SH-SY5Y (cell line): Measurements from ENCODE around the gene LTB.

Source experiments
- GATA2 ChIP-seq: IDR thresholded peaks from 2 replicates; pipeline ENCODE4 v1.6.1; 2011; ENCODE audit warnings: mild to moderate bottlenecking, low read depth, low read length
- GATA3 ChIP-seq: IDR thresholded peaks from 2 replicates; pipeline ENCODE4 v1.6.1; 2011; ENCODE audit warnings: low read depth, mild to moderate bottlenecking, low read length, moderate library complexity

- TF ChIP-seq GATA2 (no peak), GATA3 (no peak)
Measured at GRCh38 chr6:31558631-31559500, 23.4 kb downstream of the LTB start.
